CD4-positive, alpha-beta T cell treated with Interleukin-6 at 100 ng/mL for 8 hours (primary cell): ENCODE measurements around the gene CNIH2.

Experiments used
- DNase-seq: peaks from one replicate; pipeline ENCODE4 v3.0.0-alpha.2; 2020; ENCODE audit warnings: mixed read lengths, low spot score

Gene CNIH2

GRCh38 chr11:66278363-66279091 lies 552 bp downstream of the CNIH2 start:
- no peak for DNase-seq

GRCh38 chr11:66279092-66279734 lies 1.2 kb downstream of the CNIH2 start:
- DNase-seq = no peak

DNA sequence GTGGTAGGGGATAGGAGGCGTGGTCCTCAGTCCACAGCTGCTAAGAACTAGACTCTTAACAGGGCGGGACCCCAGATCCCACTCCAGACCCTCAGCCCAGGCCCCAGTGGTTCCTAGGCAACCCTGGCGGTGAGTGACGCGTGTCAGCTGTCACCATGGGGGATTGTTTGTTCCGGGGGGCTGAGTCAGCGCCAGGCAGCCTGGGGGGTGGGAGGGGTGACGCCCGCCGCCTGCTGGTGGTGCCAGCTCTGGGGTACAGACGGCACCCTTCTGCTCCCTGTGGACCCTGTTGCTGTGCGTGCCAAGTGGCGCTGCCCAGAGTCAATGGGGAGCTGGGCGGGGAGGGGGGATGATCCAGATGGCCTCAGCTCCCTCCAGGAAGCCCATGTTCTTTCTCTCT lies 2.5 kb downstream of the CNIH2 start:
- no peak for DNase-seq

DNA sequence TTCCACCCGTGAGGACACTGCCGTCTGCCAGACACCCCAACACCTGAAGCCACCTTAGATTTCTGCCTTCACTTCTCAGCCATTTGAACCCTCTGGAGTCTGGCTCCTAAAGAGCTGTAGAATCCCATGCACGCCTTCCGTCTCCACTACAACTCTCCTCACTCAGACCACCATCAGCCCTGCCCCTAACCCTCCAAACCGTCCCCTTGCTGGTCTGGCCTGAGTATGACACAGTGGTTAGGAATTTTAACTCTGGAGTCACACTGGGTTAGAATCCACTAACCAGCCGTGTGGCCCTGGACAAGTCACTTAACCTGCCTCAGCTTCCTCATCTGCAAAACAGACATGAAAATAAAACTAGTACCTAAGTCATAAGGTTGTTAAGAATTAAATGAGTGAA lies 3.0 kb downstream of the CNIH2 start:
- DNase-seq = no peak

DNA sequence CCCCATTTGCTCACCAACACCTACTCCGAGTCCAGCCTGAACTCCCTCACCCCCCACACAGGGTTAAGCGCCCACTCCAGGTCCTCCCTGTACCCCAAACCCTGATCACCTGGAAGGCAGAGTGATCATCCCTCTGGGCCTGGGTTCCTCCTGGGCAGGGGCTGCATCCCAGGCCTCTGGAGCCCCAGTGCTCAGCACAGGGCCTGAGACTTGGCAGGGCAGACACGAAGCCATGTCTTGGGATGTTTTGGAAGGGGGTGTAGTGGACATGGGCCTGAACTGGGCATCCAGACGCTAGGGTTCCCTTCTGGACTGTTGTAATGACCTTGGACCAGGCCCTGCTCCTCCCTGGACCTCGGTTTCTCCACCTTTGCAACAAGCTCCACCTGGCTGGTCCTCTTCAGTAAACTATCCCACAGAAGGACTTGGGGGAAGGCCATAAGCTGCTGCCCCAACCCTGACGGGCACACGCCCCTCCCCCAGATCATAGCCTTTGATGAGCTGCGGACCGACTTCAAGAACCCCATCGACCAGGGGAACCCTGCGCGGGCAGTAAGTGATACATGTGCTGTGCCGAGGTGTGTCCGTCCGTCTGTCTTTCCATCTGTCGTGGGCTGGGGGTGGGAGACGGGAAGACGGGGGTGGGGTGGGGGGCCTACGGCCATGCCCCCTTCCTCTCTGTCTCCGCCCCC lies 3.9 kb downstream of the CNIH2 start:
- DNase-seq = no peak

GRCh38 chr11:66282468-66283455 lies 4.8 kb downstream of the CNIH2 start:
- DNase-seq = peak; percentile 99

DNA sequence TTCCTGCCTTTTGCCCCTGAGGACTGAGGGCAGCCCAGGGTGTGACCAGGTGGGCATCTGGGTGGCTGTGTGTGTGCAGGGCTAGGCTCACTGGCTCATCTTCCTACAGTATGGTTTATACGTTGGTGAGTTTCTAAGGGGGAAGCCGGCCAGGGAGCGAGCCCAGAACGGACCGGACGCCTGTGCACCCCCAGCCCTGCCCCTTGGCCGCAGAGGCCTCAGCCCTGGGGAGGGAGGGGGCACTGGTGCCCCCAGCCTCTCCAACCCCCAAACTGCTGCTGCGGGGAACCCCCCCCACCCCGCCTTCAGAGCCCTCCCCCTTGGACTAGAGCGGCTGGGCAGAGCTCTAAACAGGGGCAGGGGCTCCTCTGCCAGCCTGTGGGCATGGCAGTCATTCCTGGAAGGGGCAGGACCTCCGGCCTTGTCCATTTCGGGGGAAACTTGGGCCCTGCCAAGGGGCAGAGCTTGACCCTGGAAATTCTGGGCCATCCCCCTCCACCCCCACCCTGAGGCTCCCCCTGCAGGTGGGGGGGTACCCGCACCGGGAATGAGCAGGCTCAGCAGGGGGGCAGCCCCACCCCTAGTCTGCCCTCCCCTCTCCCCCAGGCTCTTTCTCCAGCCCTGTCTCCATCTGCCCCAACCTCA lies 5.6 kb downstream of the CNIH2 start:
- DNase-seq = no peak

GRCh38 chr11:66284526-66285078 lies 6.6 kb downstream of the CNIH2 start:
- DNase-seq = no peak

DNA sequence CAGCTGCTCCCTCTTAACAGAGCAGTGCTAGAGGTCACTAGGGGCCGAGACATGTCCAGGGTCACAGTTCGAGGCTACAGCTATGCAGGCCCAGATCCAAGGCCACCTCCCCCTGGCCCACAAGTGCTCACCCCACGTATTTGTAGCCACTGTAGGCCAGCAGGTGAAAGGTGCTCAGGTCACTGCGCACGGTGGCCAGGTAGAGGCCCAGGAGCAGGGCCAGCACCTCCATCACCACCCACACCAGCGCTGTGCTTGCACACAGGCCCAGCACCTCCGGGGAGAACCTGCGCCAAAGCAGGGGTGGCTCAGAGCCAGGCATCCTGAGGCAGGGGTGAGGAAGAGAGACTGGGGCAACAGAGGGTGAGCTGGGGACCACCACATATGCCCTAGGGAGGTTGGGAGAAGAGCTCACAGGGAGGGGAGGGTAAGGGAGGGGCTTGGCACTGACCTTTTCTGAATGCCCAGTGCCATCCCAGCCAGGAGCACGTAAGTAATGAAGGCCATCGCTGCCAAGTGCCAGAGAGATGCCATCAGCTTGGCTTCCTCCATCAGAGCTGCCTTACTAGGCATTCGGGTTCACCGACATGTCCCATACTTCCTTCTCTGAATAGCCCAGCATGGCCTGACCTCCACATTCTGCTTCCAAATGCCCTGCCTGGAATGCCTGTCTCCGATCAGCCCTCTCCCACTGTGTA lies 7.4 kb downstream of the CNIH2 start:
- no peak for DNase-seq

GRCh38 chr11:66286699-66287098 lies 8.7 kb downstream of the CNIH2 start:
- DNase-seq = no peak

- DNase-seq = no peak
Observed at GRCh38 chr11:66287211-66287888, 9.4 kb downstream of the CNIH2 start.

DNA sequence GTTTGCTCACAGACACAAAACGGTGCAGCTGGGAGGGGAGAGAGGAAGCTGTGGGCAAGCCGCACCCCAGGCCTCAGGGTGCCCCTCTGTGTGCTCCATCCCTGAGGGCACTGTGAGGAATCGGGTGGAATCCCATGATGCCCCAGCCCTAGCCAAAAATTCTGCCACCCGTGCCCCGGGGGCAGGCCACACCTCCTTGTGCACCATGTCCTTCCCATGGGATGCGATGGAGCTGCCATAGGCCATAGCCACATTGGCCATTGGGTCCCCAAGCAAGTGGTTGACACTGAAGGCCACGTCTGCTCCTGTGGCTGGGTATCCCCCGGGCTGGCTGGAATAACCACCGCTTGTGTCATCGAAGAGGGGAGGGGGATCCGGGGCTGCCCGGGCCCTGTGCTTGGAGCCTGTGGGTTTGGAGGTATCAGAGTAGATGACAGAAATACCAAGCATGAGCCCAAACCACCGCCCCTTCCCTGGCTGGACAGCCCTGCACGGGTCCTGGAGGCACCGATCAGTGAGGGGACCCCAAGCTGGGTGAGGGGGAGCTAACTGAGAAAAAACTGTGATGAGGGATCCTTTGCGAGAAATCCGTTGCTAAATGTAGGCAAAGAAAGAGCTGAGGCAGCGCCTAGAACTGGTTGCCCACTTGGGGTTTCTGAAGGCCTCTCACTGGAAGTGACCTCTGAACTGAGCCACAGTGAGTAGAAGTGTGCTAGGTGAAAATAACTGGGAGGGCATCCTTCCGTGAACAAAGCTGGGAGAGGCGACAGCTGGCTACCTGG lies 10.1 kb downstream of the CNIH2 start:
- no peak for DNase-seq

DNA sequence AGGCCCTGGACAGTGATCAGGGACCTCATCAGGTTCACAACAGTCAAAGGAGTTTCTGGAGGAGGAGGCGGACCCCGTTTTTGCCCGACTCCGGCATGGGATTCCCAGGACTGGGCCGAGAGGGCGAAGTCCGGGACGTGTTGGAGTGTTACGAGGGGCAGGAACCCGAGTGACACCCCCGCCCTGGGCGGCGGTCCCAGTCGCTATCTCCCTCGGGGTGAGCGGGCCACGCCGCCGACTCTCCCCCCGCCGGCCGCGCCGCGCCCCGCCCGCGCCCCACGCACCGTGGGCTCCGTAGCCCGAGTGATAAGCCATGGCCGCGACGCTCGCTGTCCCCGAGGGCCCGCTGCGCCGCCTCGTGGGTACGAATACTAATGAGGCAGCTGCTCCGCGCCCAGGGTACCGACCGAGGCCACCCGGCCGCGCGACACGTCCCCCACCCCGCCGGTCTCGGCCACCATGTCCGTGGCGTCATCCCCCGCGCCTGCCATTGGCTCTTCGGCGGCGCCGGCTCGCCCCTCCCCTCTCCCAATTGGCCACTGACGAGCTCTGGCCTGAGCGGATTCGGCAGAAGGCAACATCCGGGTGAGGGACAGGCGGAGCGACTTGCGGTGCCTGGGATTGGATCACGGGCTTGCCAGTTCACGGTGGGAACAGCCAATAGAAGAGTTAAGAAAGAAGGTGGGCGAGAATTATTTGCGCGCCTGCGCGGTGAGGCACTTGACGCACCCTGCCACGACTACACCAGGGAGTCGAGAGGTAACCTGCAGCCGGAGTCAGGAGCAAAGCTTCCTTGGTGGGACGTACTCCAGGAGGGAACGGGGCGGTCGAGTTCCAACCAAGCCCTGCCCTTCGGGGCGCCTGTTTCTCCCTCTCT lies 10.9 kb downstream of the CNIH2 start, which contains the start of gene YIF1A:
Gene YIF1A, minus strand, starts transcription at position 473 of the 877 bp plus-strand sequence. Its CDS starts 158 bp downstream, at position 315.
- DNase-seq = peak; percentile 99

- peak; percentile 79 for DNase-seq
Observed at GRCh38 chr11:66289548-66290329, 11.8 kb downstream of the CNIH2 start.

GRCh38 chr11:66290330-66290621 lies 12.3 kb downstream of the CNIH2 start:
- DNase-seq = no peak

DNA sequence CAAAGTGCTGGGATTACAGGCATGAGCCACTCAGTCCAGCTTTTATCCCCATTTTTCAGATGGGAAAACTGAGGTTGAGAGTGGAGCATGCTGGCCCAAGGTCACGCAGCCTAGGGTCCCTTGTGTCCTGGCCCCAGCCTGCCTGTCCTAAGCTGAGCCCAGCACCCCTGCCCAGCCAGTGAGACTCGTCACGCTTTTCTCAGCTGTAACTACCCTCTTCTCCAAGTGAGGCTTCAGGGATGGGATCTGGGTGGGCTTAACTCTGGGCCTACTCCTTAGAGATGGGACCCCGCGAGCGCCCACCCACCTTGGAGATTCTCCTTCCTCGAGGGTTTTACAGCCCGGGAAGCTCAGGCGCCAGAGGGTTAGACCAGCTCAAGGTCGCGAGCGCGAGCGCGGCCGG lies 13.3 kb downstream of the CNIH2 start:
- no peak for DNase-seq
